ENCODE data around the gene NCOA3. TPM values are rescaled to one million over a fixed set of nuclear protein-coding genes. Genes with fewer than 3 reads are reported as not detected.

The NCOA3 gene
- total and polyA plus RNA-seq, 2 experiments from 2014 or later = 6.7 to 25.8 TPM

- no peak for TF ChIP-seq ZNF462 (CRISPR knock-in tag; IDR thresholded peaks at IDR 0.05)
Measured at GRCh38 chr20:47623206-47623605, 121.5 kb downstream of the NCOA3 start (continued).

- H3K27me3 ChIP-seq (ENCODE audit: insufficient read depth) = no peaks in the 10 kb centered on the region
- H3K27ac ChIP-seq (ENCODE audit: low read depth) = no peak overlapping the region
- H3K4me1 Mint-ChIP-seq = peaks cover 7% of the 10 kb centered on the region; the same call in 2 of the 3 replicates
- ATAC-seq (no peak), DNase-seq (ENCODE audit: low spot score) (no peak)
- no peaks in the 10 kb centered on the region for H3K9me2 ChIP-seq (ENCODE audit: insufficient read depth)
- H3K79me2 ChIP-seq (replicated peaks; ENCODE audit: insufficient read depth) = no peaks in the 10 kb centered on the region
- H3K9me3 Mint-ChIP-seq = no peaks in the 10 kb centered on the region
- no peaks in the 10 kb centered on the region for H3K4me1 ChIP-seq (ENCODE audit: insufficient read depth)
- H3F3A ChIP-seq (replicated peaks; ENCODE audit: low read depth) = no peaks in the 10 kb centered on the region
- H3K27me3 Mint-ChIP-seq (ENCODE audit: insufficient read depth, low read depth, poor library complexity) = no peaks in the 10 kb centered on the region
- H3K27ac Mint-ChIP-seq = no peak overlapping the region
- no peaks in the 10 kb centered on the region; the same call in 1 of the 2 replicates for H3K36me3 ChIP-seq (ENCODE audit: insufficient read depth)
- no peak overlapping the region for H3K4me3 ChIP-seq
- no peak overlapping the region for H3K4me2 ChIP-seq
- H3K36me3 Mint-ChIP-seq (ENCODE audit: low read depth) = peaks cover 7% of the 10 kb centered on the region; the same call in 2 of the 3 replicates
- H4K20me1 ChIP-seq (replicated peaks; ENCODE audit: insufficient read depth) = 0 out of 2 replicates have a peak, but pooled peaks cover 3% of the 10 kb centered on the region
- H2AFZ ChIP-seq = no peak overlapping the region
- H3K4me3 Mint-ChIP-seq = no peak overlapping the region
- TF ChIP-seq CREB1 (CRISPR knock-in tag; IDR thresholded peaks at IDR 0.05; ENCODE audit: low read depth) = no peak
- TF ChIP-seq CTCF (conservative IDR thresholded peaks at IDR 0.05; ENCODE audit: low read depth in 2 of 2) = no peak
- no peak for TF ChIP-seq EZH2 (IDR thresholded peaks at IDR 0.05; ENCODE audit: low read depth, unreplicated experiment)
- TF ChIP-seq NANOG (IDR thresholded peaks at IDR 0.05; ENCODE audit: borderline replicate concordance) = no peak
- TF ChIP-seq JUNB (IDR thresholded peaks at IDR 0.05; ENCODE audit: unreplicated experiment) = no peak
- no peak for TF ChIP-seq ZNF331 (CRISPR knock-in tag; IDR thresholded peaks at IDR 0.05; ENCODE audit: low read depth)
- no peak for TF ChIP-seq ETS1 (IDR thresholded peaks at IDR 0.05)
- TF ChIP-seq REST (IDR thresholded peaks at IDR 0.05; ENCODE audit: unreplicated experiment) = no peak
- TF ChIP-seq ZNF114 (CRISPR knock-in tag; IDR thresholded peaks at IDR 0.05) = no peak
Measured at GRCh38 chr20:47627540-47627939, 125.9 kb downstream of the NCOA3 start.

Data from GM23338 (cell line).